Natural killer cell treated with Interleukin-12 subunit alpha and Interleukin-12 subunit beta and Interleukin-15 and Interleukin-18, amount 100 ng/mL, for 72 hours (primary cell): ENCODE results near the gene SLC10A1. TPM values are rescaled to one million over a fixed set of nuclear protein-coding genes. Genes with fewer than 3 reads are reported as not detected.
A peak's percentile ranks its signal among the peaks of the same experiment; 100 is the strongest.
"Not testable (repeated sequence)": the region's sequence is repeated elsewhere in the genome, so short reads cannot be mapped to it uniquely, and the experiment has no call there.

Experiments
- ATAC-seq, 2 donors: fragments of 150-1000 bp; cut with Tn5 transposase in 1 of 2; sonication (Bioruptor Pico), chemical (Tn5 transposase) in 1 of 2; 2 replicates each; pipeline ENCODE4 v1.10.0; 2021
- DNase-seq: peaks from one replicate; pipeline ENCODE4 v3.0.0; 2022; ENCODE audit warnings: low spot score
- H3K27ac Mint-ChIP-seq, 2 donors: 1 replicate in 1 of 2; 2 replicates in 1 of 2; pipeline ENCODE4 v1.8.0; 2022; ENCODE audit warnings: mixed read lengths in 2 of 2, mild to moderate bottlenecking in 1 of 2, moderate library complexity in 1 of 2
- H3K27me3 Mint-ChIP-seq, 2 donors: 1 replicate in 1 of 2; 2 replicates in 1 of 2; pipeline ENCODE4 v1.8.0; 2022; ENCODE audit warnings: mixed read lengths in 2 of 2
- H3K36me3 Mint-ChIP-seq: one replicate; pipeline ENCODE4 v1.8.0; 2022; ENCODE audit warnings: mixed read lengths
- H3K4me1 Mint-ChIP-seq, 2 donors: 1 replicate in 1 of 2; 2 replicates in 1 of 2; pipeline ENCODE4 v1.8.0; 2022; ENCODE audit warnings: low read depth in 2 of 2, mixed read lengths in 2 of 2, mild to moderate bottlenecking in 1 of 2
- H3K4me3 Mint-ChIP-seq: one replicate; pipeline ENCODE4 v1.8.0; 2022; ENCODE audit warnings: mixed read lengths
- H3K9me3 Mint-ChIP-seq: 2 replicates; pipeline ENCODE4 v1.8.0; 2022; ENCODE audit warnings: mixed read lengths
- total RNA-seq, 2 donors: library from RNA; stranded (reverse); gene quantifications; one replicate each; pipeline ENCODE4 v1.2.3, GENCODE V29; 2022

The SLC10A1 gene
- total RNA-seq, 2 donors from 2014 or later = not detected

DNA sequence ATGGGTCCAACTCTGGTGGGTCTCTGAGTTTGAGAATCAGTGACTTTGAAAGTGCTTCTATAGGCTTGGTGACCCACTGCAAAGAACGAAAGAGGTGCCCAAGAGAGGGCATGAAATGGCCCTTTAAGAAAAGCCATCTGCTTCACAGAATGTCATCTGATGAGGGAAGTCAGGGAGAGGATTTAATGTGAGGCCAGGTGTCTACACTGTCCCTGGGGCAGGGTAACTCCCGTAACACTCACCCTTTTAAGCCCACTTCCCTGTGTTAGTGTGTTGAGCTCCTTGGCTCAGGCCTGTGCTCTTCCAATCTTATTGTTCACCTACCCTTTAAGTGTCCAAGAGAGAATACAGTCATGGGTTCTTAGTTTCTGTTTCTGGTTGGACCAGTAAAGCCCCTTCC is 46.5 kb downstream of the SLC10A1 start:
- no peak overlapping the region for H3K4me3 Mint-ChIP-seq
- H3K36me3 Mint-ChIP-seq = no peaks in the 10 kb centered on the region
- no peak overlapping the region for H3K27ac Mint-ChIP-seq
- H3K9me3 Mint-ChIP-seq = no peaks in the 10 kb centered on the region
- H3K27me3 Mint-ChIP-seq = no peaks in the 10 kb centered on the region
- DNase-seq (no peak), ATAC-seq (peak in 1 of 2 donors; percentile 9)
- H3K4me1 Mint-ChIP-seq = peaks cover 5 to 12% of the 10 kb centered on the region in 2 donors

DNA sequence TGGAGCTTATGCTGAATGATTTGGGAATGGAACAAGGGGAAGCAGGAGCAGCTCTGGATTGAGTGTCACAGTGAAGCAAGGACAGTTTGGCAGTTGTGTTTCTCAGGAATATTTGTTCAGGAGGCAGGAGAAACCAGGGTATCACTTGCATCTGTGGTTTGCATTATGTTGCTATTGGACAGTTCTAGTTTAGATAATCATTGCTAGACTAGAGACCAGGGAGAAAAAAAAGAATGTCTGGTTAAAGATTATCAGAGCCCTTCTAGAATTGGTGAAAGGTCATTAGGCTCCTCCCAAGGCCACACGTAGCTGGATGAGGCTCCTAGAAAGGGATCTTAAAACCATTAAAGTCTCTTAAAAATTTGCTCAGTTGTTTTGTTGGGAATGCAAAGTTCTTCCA is 47.1 kb downstream of the SLC10A1 start:
- no peak for DNase-seq
- H3K4me1 Mint-ChIP-seq = peaks cover 0 to 8% of the 10 kb centered on the region in 2 donors
- H3K9me3 Mint-ChIP-seq = no peaks in the 10 kb centered on the region
- ATAC-seq = no peak
- H3K27me3 Mint-ChIP-seq = no peaks in the 10 kb centered on the region
- H3K27ac Mint-ChIP-seq = no peak overlapping the region
- H3K36me3 Mint-ChIP-seq = no peaks in the 10 kb centered on the region
- H3K4me3 Mint-ChIP-seq = no peak overlapping the region

GRCh38 chr14:69741055-69741454 is 56.0 kb downstream of the SLC10A1 start:
- DNase-seq (no peak), ATAC-seq (no peak)
- H3K36me3 Mint-ChIP-seq = no peaks in the 10 kb centered on the region
- no peak overlapping the region for H3K27ac Mint-ChIP-seq
- no peaks in the 10 kb centered on the region for H3K4me1 Mint-ChIP-seq
- no peaks in the 10 kb centered on the region for H3K9me3 Mint-ChIP-seq
- no peak overlapping the region for H3K4me3 Mint-ChIP-seq
- no peaks in the 10 kb centered on the region for H3K27me3 Mint-ChIP-seq

- not testable (repeated sequence) for DNase-seq, H3K36me3 Mint-ChIP-seq, ATAC-seq, H3K4me3 Mint-ChIP-seq, H3K9me3 Mint-ChIP-seq, H3K27ac Mint-ChIP-seq, H3K4me1 Mint-ChIP-seq, H3K27me3 Mint-ChIP-seq
Measured at GRCh38 chr14:69736405-69736804, 60.6 kb downstream of the SLC10A1 start.

- H3K27ac Mint-ChIP-seq, DNase-seq, H3K27me3 Mint-ChIP-seq, ATAC-seq, H3K36me3 Mint-ChIP-seq, H3K4me3 Mint-ChIP-seq, H3K9me3 Mint-ChIP-seq: not testable (repeated sequence)
- H3K4me1 Mint-ChIP-seq = peaks cover 24 to 25% of the 10 kb centered on the region in 2 donors
Measured at GRCh38 chr14:69731919-69732598, 65.0 kb downstream of the SLC10A1 start.

- no peak for DNase-seq
- Mint-ChIP-seq H3K9me3 (no peaks in the 10 kb centered on the region), H3K27ac (peak overlapping the region; percentile 79 to 93), H3K4me1 (peaks cover 36 to 41% of the 10 kb centered on the region in 2 donors), H3K4me3 (peak overlapping the region; percentile 84), H3K27me3 (no peaks in the 10 kb centered on the region), H3K36me3 (no peaks in the 10 kb centered on the region)
- no peak for ATAC-seq
Measured at GRCh38 chr14:69727860-69728259, 69.2 kb downstream of the SLC10A1 start.

DNA sequence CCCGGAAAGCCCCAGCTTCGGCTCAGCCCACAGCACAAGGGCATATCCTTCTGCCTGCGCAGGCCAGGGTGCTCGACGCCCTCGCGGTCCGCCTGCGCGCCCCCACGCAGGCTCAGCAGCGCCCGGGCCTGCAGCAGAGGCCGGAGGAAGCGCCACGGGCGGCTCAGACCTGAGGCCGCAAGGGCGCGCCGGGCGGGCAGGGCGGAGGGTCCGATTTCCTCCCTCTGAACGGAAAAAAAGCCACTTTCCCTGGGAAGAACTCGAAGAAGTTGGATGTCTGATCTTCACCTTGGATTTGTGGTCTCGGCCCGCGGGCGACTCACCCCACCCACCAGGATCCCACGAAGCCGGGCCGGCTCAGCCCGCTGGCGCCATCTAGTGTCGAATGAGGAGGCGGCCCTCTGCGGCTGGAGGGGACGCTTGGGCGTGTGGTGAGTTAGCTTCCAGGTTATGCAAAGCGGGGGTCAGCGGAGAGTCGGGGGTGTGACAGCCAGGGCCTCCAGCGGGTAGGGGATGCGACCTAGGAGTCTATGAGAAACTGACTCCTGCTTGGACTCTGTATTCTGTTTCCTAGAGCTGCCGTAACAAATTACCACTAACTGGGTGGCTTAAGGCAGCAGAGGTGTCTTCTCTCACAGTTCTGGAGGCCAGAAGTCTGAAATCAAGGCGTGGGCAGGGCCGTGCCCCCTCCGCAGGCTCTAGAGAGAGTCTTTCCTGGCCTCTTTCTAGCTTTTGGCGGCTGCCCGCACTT is 70.1 kb downstream of the SLC10A1 start:
- ATAC-seq (peak; percentile 95 to 96), DNase-seq (peak; percentile 92)
- Mint-ChIP-seq H3K36me3 (no peaks in the 10 kb centered on the region), H3K27me3 (no peaks in the 10 kb centered on the region), H3K4me1 (peaks cover 36 to 41% of the 10 kb centered on the region in 2 donors), H3K27ac (peak overlapping the region; percentile 79 to 93), H3K9me3 (no peaks in the 10 kb centered on the region), H3K4me3 (peak overlapping the region; percentile 84)

Other genes with a start within 250 kb of the SLC10A1 start
- not detected for gene CCDC177, start 222.4 kb downstream of the SLC10A1 start, total RNA-seq
- 100 to 1,000 TPM; 111 to 139 TPM for gene SUSD6, start 185.6 kb downstream of the SLC10A1 start, total RNA-seq
- 100 to 1,000 TPM; 317 to 354 TPM for gene SRSF5, start 30.1 kb downstream of the SLC10A1 start, total RNA-seq
- gene SMOC1, start 82.2 kb upstream of the SLC10A1 start, total RNA-seq = not detected